H1 (cell line): Measurements from ENCODE around the gene HTRA2. TPM values are rescaled to one million over a fixed set of nuclear protein-coding genes. Genes with fewer than 3 reads are reported as not detected.
A peak's percentile ranks its signal among the peaks of the same experiment; 100 is the strongest.

ENCODE experiments used
- CTCF ChIA-PET: fragments of 300-600 bp; sonication (Branson Sonifier 250); formaldehyde crosslinking; loops from one replicate; lab custom pipeline; 2021; ENCODE audit not compliant: partially characterized antibody; lab: Charles Lee
- POLR2A ChIA-PET: fragments of 300-600 bp; sonication (Branson Sonifier 250); formaldehyde crosslinking; loops from one replicate; lab custom pipeline; 2021; ENCODE audit warnings: inconsistent platforms; ENCODE audit not compliant: partially characterized antibody; lab: Charles Lee
- DNase-seq, 2 experiments: peaks; one replicate each; pipeline versions ENCODE4 v3.0.0 to v3.0.0-alpha.2; 2010 to 2022; ENCODE audit warnings: low spot score in 2 of 2, low read depth in 1 of 2, mixed read lengths in 1 of 2
- FAIRE-seq: peaks from 2 replicates; lab custom pipeline; 2011; peaks lifted over from hg19 to GRCh38; lab: Jason Lieb, UNC
- H2AFZ ChIP-seq: 2 replicates; pipeline ENCODE4 v1.8.1; 2012; ENCODE audit warnings: low read length, inconsistent platforms
- H2AK5ac ChIP-seq: 2 replicates; pipeline ENCODE4 v1.6.1; 2013; ENCODE audit warnings: low read depth, low read length
- H2BK120ac ChIP-seq: replicated peaks from 2 replicates; pipeline ENCODE3; 2013; ENCODE audit warnings: low read depth, low read length, inconsistent platforms
- H2BK12ac ChIP-seq: 2 replicates; pipeline ENCODE4 v1.6.1; 2013; ENCODE audit warnings: low read depth, low read length
- H2BK15ac ChIP-seq: 2 replicates; pipeline ENCODE4 v1.6.1; 2013; ENCODE audit warnings: low read length
- H2BK20ac ChIP-seq: 2 replicates; pipeline ENCODE4 v1.6.1; 2013; ENCODE audit warnings: low read length
- H2BK5ac ChIP-seq: 2 replicates; pipeline ENCODE4 v1.6.1; 2013; ENCODE audit warnings: low read depth, low read length
- H3K14ac ChIP-seq: 2 replicates; pipeline ENCODE4 v1.6.1; 2013; ENCODE audit warnings: inconsistent platforms; ENCODE audit not compliant: insufficient read length
- H3K18ac ChIP-seq: 2 replicates; pipeline ENCODE4 v1.6.1; 2013; ENCODE audit warnings: low read length; ENCODE audit errors: extremely low read depth
- H3K23ac ChIP-seq: 2 replicates; pipeline ENCODE4 v1.6.1; 2013; ENCODE audit warnings: inconsistent platforms; ENCODE audit not compliant: insufficient read length
- H3K23me2 ChIP-seq: 2 replicates; pipeline ENCODE4 v1.6.1; 2013; ENCODE audit warnings: low read depth, low read length
- H3K27ac ChIP-seq: 2 replicates; pipeline ENCODE4 v1.6.1; 2011; ENCODE audit warnings: low read depth, low read length, inconsistent platforms
- H3K27me3 ChIP-seq, 4 experiments: replicated peaks in 1 of 4; 1 replicate in 1 of 4; 2 replicates in 3 of 4; pipeline versions ENCODE4 v1.6.1 to v1.8.1; 2011 to 2013; ENCODE audit warnings: low read length in 3 of 4, mild to moderate bottlenecking in 3 of 4, inconsistent platforms in 2 of 4, mixed read lengths in 2 of 4, moderate library complexity in 1 of 4; ENCODE audit not compliant: control insufficient read depth in 3 of 4, insufficient read depth in 3 of 4; ENCODE audit errors: extremely low read depth in 1 of 4
- H3K36me3 ChIP-seq, 4 experiments: 2 replicates each; pipeline versions ENCODE4 v1.6.1 to v1.8.1; 2011 to 2013; ENCODE audit warnings: mild to moderate bottlenecking in 4 of 4, low read length in 3 of 4, moderate library complexity in 2 of 4, control low read depth in 1 of 4, inconsistent platforms in 1 of 4; ENCODE audit not compliant: insufficient read depth in 4 of 4, control insufficient read depth in 2 of 4
- H3K4ac ChIP-seq: replicated peaks from 2 replicates; pipeline ENCODE3; 2013; ENCODE audit warnings: low read length, low read depth, mixed read lengths, inconsistent platforms; ENCODE audit not compliant: insufficient read length
- H3K4me1 ChIP-seq, 4 experiments: replicated peaks in 1 of 4; 1 replicate in 1 of 4; 2 replicates in 3 of 4; pipeline versions ENCODE4 v1.6.1 to v1.8.1; 2011 to 2013; ENCODE audit warnings: low read length in 3 of 4, inconsistent platforms in 2 of 4, mixed read lengths in 1 of 4; ENCODE audit not compliant: insufficient read depth in 4 of 4, control insufficient read depth in 3 of 4
- H3K4me2 ChIP-seq, 2 experiments: 2 replicates each; pipeline versions ENCODE4 v1.6.1 to v1.8.1; 2011 to 2013; ENCODE audit warnings: low read depth in 2 of 2, low read length in 2 of 2, control low read depth in 1 of 2, inconsistent platforms in 1 of 2, mild to moderate bottlenecking in 1 of 2; ENCODE audit not compliant: insufficient read depth in 1 of 2
- H3K4me3 ChIP-seq, 4 experiments: fragments of 200-600, 300-600 bp in 1 of 4; sonication (generic), shearing (Covaris generic), sonication (Bioruptor Twin) in 1 of 4; 2 replicates each; pipeline versions ENCODE4 v1.5.1 to v1.8.1; 2011 to 2016; ENCODE audit warnings: low read length in 4 of 4, low read depth in 3 of 4, control low read depth in 2 of 4, inconsistent platforms in 2 of 4, mild to moderate bottlenecking in 2 of 4, mixed read lengths in 1 of 4, moderate library complexity in 1 of 4; ENCODE audit not compliant: insufficient read depth in 2 of 4; ENCODE audit errors: extremely low read depth in 1 of 4
- H3K56ac ChIP-seq: replicated peaks from 2 replicates; pipeline ENCODE3; 2013; ENCODE audit warnings: low read depth, mild to moderate bottlenecking, mixed read lengths, low read length, inconsistent platforms; ENCODE audit not compliant: insufficient read length
- H3K79me1 ChIP-seq: 2 replicates; pipeline ENCODE4 v1.6.1; 2013; ENCODE audit warnings: low read depth, low read length, control low read depth
- H3K79me2 ChIP-seq, 2 experiments: 2 replicates each; pipeline versions ENCODE4 v1.6.1 to v1.8.1; 2012 to 2013; ENCODE audit warnings: low read length in 2 of 2, mild to moderate bottlenecking in 2 of 2, inconsistent platforms in 1 of 2; ENCODE audit not compliant: insufficient read depth in 2 of 2, control insufficient read depth in 1 of 2
- H3K9ac ChIP-seq, 4 experiments: replicated peaks in 1 of 4; 1 replicate in 1 of 4; 2 replicates in 3 of 4; pipeline versions ENCODE4 v1.6.1 to v1.8.1; 2011 to 2013; ENCODE audit warnings: low read depth in 3 of 4, low read length in 3 of 4, control low read depth in 2 of 4, mild to moderate bottlenecking in 2 of 4, moderate library complexity in 2 of 4, inconsistent platforms in 1 of 4; ENCODE audit errors: extremely low read depth in 1 of 4
- H3K9me3 ChIP-seq, 2 experiments: 2 replicates each; pipeline versions ENCODE4 v1.6.1 to v1.8.1; 2012 to 2013; ENCODE audit warnings: mild to moderate bottlenecking in 2 of 2, moderate library complexity in 2 of 2, control low read depth in 1 of 2, inconsistent platforms in 1 of 2, low read depth in 1 of 2, low read length in 1 of 2, mixed read lengths in 1 of 2; ENCODE audit not compliant: insufficient read depth in 2 of 2
- H4K20me1 ChIP-seq, 2 experiments: replicated peaks in 1 of 2; 2 replicates each; pipeline versions ENCODE3 to v1.8.1; 2011 to 2013; ENCODE audit warnings: inconsistent platforms in 2 of 2, low read length in 2 of 2, mild to moderate bottlenecking in 1 of 2; ENCODE audit not compliant: insufficient read depth in 2 of 2, control insufficient read depth in 1 of 2
- H4K5ac ChIP-seq: 2 replicates; pipeline ENCODE4 v1.6.1; 2013; ENCODE audit warnings: low read length, low read depth, mixed read lengths, inconsistent platforms; ENCODE audit not compliant: insufficient read length
- H4K8ac ChIP-seq: 2 replicates; pipeline ENCODE4 v1.8.0; 2013; ENCODE audit warnings: mild to moderate bottlenecking, moderate library complexity, low read length, inconsistent platforms; ENCODE audit not compliant: insufficient read depth; ENCODE audit errors: extremely low read depth
- H4K91ac ChIP-seq: replicated peaks from 2 replicates; pipeline ENCODE3; 2013; ENCODE audit warnings: low read length, mixed read lengths, inconsistent platforms; ENCODE audit not compliant: insufficient read length
- JUND ChIP-seq: IDR thresholded peaks from 2 replicates; pipeline ENCODE4 v1.6.1; 2011; ENCODE audit warnings: mild to moderate bottlenecking, improper control_type of control experiment, low read length
- RBBP5 ChIP-seq: IDR thresholded peaks from 2 replicates; pipeline ENCODE4 v1.7.1; 2012; ENCODE audit warnings: low read depth, mild to moderate bottlenecking, inconsistent platforms, low read length, moderate library complexity, borderline replicate concordance
- TEAD4 ChIP-seq: IDR thresholded peaks from 2 replicates; pipeline ENCODE4 v1.6.1; 2012; ENCODE audit warnings: low read depth, low read length, inconsistent platforms, mixed read lengths
- WGBS, 2 experiments: shearing (Covaris generic) in 1 of 2; methylation state at CpG; one replicate each; pipeline versions ENCODE4 v1.1.6 to v1.1.7; 2013 to 2015; ENCODE audit warnings: low lambda C conversion rate in 2 of 2, mixed read lengths in 2 of 2, inconsistent platforms in 1 of 2, low coverage in 1 of 2, missing lambda C conversion rate in 1 of 2; ENCODE audit not compliant: insufficient replicate concordance in 2 of 2, insufficient coverage in 1 of 2, insufficient read length in 1 of 2; ENCODE audit errors: extremely low coverage in 1 of 2, missing lambda C conversion rate in 1 of 2; 5-methylcytosine and 5-hydroxymethylcytosine counted together
- polyA plus RNA-seq, 7 experiments: library from polyadenylated mRNA; depleted of rRNA in 3 of 7; stranded (reverse) in 5 of 7; unstranded in 2 of 7; fragments of >200 nt in 5 of 7; fragments of 200-250 nt in 2 of 7; gene quantifications; 1 replicate in 5 of 7; 2 replicates in 1 of 7; 4 replicates in 1 of 7; pipeline versions ENCODE4 v1.2.1 to v1.2.3, GENCODE V29; 2011 to 2013; ENCODE audit warnings: missing spikeins in 2 of 7, mixed read lengths in 2 of 7
- total RNA-seq: library from RNA; stranded (reverse); fragmentation: NEBNext Ultra II Directional; extraction: Animal tissue kit (Norgen Biotek cat#: 25700); gene quantifications from 2 replicates; pipeline ENCODE4 v1.2.1, GENCODE V29; 2021
- TF ChIP-seq, protein P1 (sequence below): IDR thresholded peaks from 2 replicates; pipeline ENCODE4 v1.6.1; 2011; ENCODE audit warnings: low read length, improper control_type of control experiment
- TF ChIP-seq, protein P2 (sequence below): IDR thresholded peaks from 2 replicates; pipeline ENCODE4 v1.6.1; 2012; ENCODE audit warnings: inconsistent platforms

The HTRA2 gene
- total and polyA plus RNA-seq, 2 of the 8 experiments (the other 6 are each of a cell fraction or from before 2014, with no cell fraction given), result 21.6 to 37.6 TPM

DNA sequence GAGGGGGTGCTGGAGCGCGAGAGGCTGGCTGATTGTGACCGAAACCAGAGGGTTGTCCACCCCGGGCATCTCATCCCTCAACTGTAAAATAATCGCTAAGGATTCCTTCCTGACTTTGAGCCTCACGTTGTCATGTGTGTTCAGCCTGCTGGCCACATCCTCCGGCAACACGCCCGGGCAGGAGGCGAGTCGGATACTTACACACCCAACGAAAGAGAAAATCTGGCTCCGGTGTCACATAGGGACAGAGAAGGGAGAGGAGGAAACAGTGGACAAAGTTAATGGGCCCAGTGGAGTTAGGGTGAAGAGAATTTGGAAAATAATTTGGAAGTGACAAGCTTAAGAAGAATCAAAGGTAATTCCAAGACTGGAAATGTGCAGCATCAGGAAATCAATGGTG is 13.1 kb upstream of the HTRA2 start:
- Histone ChIP-seq H4K20me1 (peaks cover 2 to 4% of the 10 kb centered on the region in 2 experiments), H3K36me3 (peaks cover 0 to 19% (median 0%) of the 10 kb centered on the region in 4 experiments; a peak in 1 of 8 replicates), H3K18ac (no peak overlapping the region), H3K27me3 (peaks cover 63 to 88% (median 84%) of the 10 kb centered on the region in 4 experiments), H2BK12ac (no peak overlapping the region), H3K79me1 (no peaks in the 10 kb centered on the region), H2BK5ac (no peak overlapping the region), H3K27ac (no peak overlapping the region), H2AFZ (no peak overlapping the region), H3K4ac (no peak overlapping the region), H4K8ac (no peak overlapping the region; the same call in none of the 2 replicates), H4K91ac (no peak overlapping the region), H3K9ac (no peak overlapping the region), H2BK15ac (no peak overlapping the region), H2BK20ac (no peak overlapping the region), H3K14ac (no peak overlapping the region), H3K4me1 (peaks cover 0 to 24% (median 10%) of the 10 kb centered on the region in 4 experiments; a peak in 6 of 7 replicates), H2BK120ac (no peak overlapping the region), H3K9me3 (peaks cover 7 to 12% of the 10 kb centered on the region in 2 experiments), H4K5ac (no peak overlapping the region), H3K23me2 (peaks cover 10% of the 10 kb centered on the region; the same call in 1 of the 2 replicates), H3K4me3 (no peak overlapping the region), H3K79me2 (no peaks in the 10 kb centered on the region), H2AK5ac (no peak overlapping the region), H3K4me2 (peak overlapping the region in 1 of 2 experiments; percentile 88; a peak in 1 of 4 replicates), H3K23ac (no peak overlapping the region), H3K56ac (no peak overlapping the region)
- ChIA-PET POLR2A (interaction anchor here (0.9 to 6.7 kb wide), 4 partner anchors 10 to 33 kb away, joined by 3 to 63 read pairs (median 21); partner anchors contain the start of genes AUP1, HTRA2, LBX2 and PCGF1), CTCF (interaction anchor here (0.8 to 1.2 kb wide), 5 partner anchors 13 to 97 kb away, joined by 3 to 7 read pairs (median 3); partner anchors contain the start of genes AUP1, CCDC142, HTRA2 and TTC31)
- 80% methylated on average over 13 of the region's 13 CpGs; no CpG with 5 or more reads in 1 of the 2 experiments for WGBS, 2 experiments
- no peak for DNase-seq
- no peak for FAIRE-seq
- TF ChIP-seq RBBP5 (no peak), JUND (no peak), TEAD4 (no peak)
- TF ChIP-seq, protein P1, sequence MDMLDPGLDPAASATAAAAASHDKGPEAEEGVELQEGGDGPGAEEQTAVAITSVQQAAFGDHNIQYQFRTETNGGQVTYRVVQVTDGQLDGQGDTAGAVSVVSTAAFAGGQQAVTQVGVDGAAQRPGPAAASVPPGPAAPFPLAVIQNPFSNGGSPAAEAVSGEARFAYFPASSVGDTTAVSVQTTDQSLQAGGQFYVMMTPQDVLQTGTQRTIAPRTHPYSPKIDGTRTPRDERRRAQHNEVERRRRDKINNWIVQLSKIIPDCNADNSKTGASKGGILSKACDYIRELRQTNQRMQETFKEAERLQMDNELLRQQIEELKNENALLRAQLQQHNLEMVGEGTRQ, result no peak
- TF ChIP-seq, protein P2, sequence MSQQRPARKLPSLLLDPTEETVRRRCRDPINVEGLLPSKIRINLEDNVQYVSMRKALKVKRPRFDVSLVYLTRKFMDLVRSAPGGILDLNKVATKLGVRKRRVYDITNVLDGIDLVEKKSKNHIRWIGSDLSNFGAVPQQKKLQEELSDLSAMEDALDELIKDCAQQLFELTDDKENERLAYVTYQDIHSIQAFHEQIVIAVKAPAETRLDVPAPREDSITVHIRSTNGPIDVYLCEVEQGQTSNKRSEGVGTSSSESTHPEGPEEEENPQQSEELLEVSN, result no peak
